Loucy (cell line): Measurements from ENCODE around the gene CAB39.

Experiments used
- H2AFZ ChIP-seq: fragments of 200-600 bp; sonication (generic); 2 replicates; pipeline ENCODE4 v1.6.0; 2016; ENCODE audit warnings: antibody characterized with exemption, mild to moderate bottlenecking, low read length, moderate library complexity
- H3F3A ChIP-seq: fragments of 200-600 bp; 2 replicates; pipeline ENCODE4 v1.6.0; 2016; ENCODE audit warnings: antibody characterized with exemption, low read depth, mild to moderate bottlenecking
- H3K27me3 ChIP-seq: fragments of 200-600 bp; sonication (generic); 2 replicates; pipeline ENCODE4 v1.6.1; 2014; ENCODE audit warnings: low read length, mild to moderate bottlenecking; ENCODE audit not compliant: insufficient read depth, poor library complexity, severe bottlenecking
- H3K36me3 ChIP-seq: fragments of 200-600 bp; sonication (generic); 2 replicates; pipeline ENCODE4 v1.6.1; 2016; ENCODE audit warnings: low read length; ENCODE audit not compliant: insufficient read depth
- H3K4me1 ChIP-seq: fragments of 200-600 bp; sonication (generic); 2 replicates; pipeline ENCODE4 v1.5.1; 2014; ENCODE audit warnings: low read length, mild to moderate bottlenecking; ENCODE audit not compliant: insufficient read depth, poor library complexity, severe bottlenecking
- H3K4me2 ChIP-seq: fragments of 200-600 bp; sonication (generic); 2 replicates; pipeline ENCODE4 v1.6.0; 2014; ENCODE audit warnings: antibody characterized with exemption, low read length, low read depth, mild to moderate bottlenecking; ENCODE audit not compliant: poor library complexity, severe bottlenecking
- H3K4me3 ChIP-seq: fragments of 200-600 bp; sonication (generic); 2 replicates; pipeline ENCODE4 v1.5.1; 2014; ENCODE audit warnings: low read length, mild to moderate bottlenecking, mixed read lengths; ENCODE audit not compliant: poor library complexity, severe bottlenecking
- H3K79me2 ChIP-seq: fragments of 200-600 bp; sonication (generic); 2 replicates; pipeline ENCODE4 v1.6.1; 2014; ENCODE audit warnings: low read length; ENCODE audit not compliant: insufficient read depth
- H3K9ac ChIP-seq: fragments of 200-600 bp; sonication (generic); 2 replicates; pipeline ENCODE4 v1.6.0; 2014; ENCODE audit warnings: mild to moderate bottlenecking, low read depth, low read length, moderate library complexity; ENCODE audit not compliant: poor library complexity, severe bottlenecking
- H3K9me2 ChIP-seq: fragments of 200-600 bp; sonication (generic); replicated peaks from 2 replicates; pipeline ENCODE4 v1.6.1; 2016; ENCODE audit warnings: low read depth, low read length, mixed read lengths
- H3K9me3 ChIP-seq: fragments of 200-600 bp; sonication (generic); 2 replicates; pipeline ENCODE4 v1.6.1; 2014; ENCODE audit warnings: mild to moderate bottlenecking, antibody characterized with exemption, low read length, low read depth; ENCODE audit not compliant: insufficient read depth
- H4K20me1 ChIP-seq: fragments of 200-600 bp; sonication (generic); 2 replicates; pipeline ENCODE4 v1.6.0; 2014; ENCODE audit warnings: antibody characterized with exemption, low read length, mild to moderate bottlenecking; ENCODE audit not compliant: insufficient read depth, poor library complexity, severe bottlenecking
- EZH2phosphoT487 ChIP-seq: fragments of 200-600 bp; IDR thresholded peaks from 2 replicates; pipeline ENCODE4 v1.6.1; 2018; ENCODE audit warnings: antibody characterized with exemption, mild to moderate bottlenecking, moderate library complexity, borderline replicate concordance
- TF ChIP-seq, protein P1 (sequence below): fragments of 200-600 bp; sonication (generic); conservative IDR thresholded peaks from 2 replicates; pipeline ENCODE4 v1.5.1; 2014; ENCODE audit warnings: mild to moderate bottlenecking, antibody characterized with exemption, low read length

Gene CAB39

DNA sequence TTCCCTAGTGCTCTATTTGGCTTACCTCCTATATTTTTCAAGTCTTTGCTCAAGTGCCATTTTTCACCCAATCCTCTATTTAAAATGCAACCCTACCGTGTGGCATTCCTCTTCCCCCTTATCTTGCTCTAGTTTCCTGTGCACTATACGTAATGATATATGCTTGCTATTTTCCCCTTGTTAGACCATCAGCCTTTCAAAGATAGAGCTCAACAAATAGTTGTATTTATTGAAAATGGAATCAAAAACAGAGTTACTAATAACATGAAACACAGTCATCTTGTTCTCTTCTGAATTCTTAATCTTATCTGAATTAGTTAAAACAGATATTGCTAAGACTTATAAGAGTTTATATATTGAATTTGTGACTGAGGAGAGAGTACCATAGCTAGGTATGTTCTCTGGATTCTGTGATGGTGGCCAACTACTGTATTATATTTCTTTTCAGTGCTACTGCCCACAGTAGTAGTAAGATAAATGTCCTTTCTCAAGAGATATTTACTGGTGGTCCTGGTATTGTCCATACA lies 55.3 kb downstream of the CAB39 start:
- H3K79me2 ChIP-seq = peaks cover 13% of the 10 kb centered on the region; the same call in 1 of the 2 replicates
- no peaks in the 10 kb centered on the region for H3K9me3 ChIP-seq
- no peak for TF ChIP-seq EZH2phosphoT487
- TF ChIP-seq, protein P1, sequence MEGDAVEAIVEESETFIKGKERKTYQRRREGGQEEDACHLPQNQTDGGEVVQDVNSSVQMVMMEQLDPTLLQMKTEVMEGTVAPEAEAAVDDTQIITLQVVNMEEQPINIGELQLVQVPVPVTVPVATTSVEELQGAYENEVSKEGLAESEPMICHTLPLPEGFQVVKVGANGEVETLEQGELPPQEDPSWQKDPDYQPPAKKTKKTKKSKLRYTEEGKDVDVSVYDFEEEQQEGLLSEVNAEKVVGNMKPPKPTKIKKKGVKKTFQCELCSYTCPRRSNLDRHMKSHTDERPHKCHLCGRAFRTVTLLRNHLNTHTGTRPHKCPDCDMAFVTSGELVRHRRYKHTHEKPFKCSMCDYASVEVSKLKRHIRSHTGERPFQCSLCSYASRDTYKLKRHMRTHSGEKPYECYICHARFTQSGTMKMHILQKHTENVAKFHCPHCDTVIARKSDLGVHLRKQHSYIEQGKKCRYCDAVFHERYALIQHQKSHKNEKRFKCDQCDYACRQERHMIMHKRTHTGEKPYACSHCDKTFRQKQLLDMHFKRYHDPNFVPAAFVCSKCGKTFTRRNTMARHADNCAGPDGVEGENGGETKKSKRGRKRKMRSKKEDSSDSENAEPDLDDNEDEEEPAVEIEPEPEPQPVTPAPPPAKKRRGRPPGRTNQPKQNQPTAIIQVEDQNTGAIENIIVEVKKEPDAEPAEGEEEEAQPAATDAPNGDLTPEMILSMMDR = no peak
- no peak overlapping the region for H3K4me2 ChIP-seq
- H2AFZ ChIP-seq = no peak overlapping the region
- H3K4me3 ChIP-seq = no peak overlapping the region
- H3K9me2 ChIP-seq = no peaks in the 10 kb centered on the region
- peaks cover 60% of the 10 kb centered on the region for H3K36me3 ChIP-seq
- no peaks in the 10 kb centered on the region for H3F3A ChIP-seq
- H3K9ac ChIP-seq = no peak overlapping the region
- H3K27me3 ChIP-seq = no peaks in the 10 kb centered on the region
- H3K4me1 ChIP-seq = peaks cover 9% of the 10 kb centered on the region
- H4K20me1 ChIP-seq = peaks cover 12% of the 10 kb centered on the region

- Histone ChIP-seq H3K9me3 (no peaks in the 10 kb centered on the region), H3K4me1 (peaks cover 9% of the 10 kb centered on the region), H3K4me3 (no peak overlapping the region), H3K9ac (no peak overlapping the region), H3K27me3 (no peaks in the 10 kb centered on the region), H3K36me3 (peaks cover 48% of the 10 kb centered on the region; the same call in 1 of the 2 replicates), H4K20me1 (peaks cover 30% of the 10 kb centered on the region), H3K79me2 (peaks cover 40% of the 10 kb centered on the region), H2AFZ (no peak overlapping the region), H3K9me2 (no peaks in the 10 kb centered on the region), H3K4me2 (no peak overlapping the region), H3F3A (no peaks in the 10 kb centered on the region)
- TF ChIP-seq, protein P1 = no peak
Measured at GRCh38 chr2:230770804-230771203, 58.2 kb downstream of the CAB39 start.

DNA sequence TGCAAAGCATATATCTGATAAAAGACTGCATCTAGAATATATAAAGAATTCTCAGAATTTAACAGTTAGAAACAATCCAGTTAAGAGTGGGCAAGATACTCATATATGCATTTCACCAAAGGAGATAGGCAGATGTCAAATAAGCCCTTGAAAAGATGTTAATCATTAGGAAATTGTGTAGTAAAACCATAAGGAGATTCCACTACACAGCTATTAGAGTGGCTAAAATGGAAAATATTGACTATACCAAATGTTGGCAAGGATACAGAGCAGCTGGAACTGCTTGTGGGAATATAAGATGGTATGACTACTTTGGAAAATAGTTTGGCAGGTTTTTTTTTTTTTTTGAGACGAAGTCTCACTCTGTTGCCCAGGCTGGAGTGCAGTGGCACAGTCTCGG lies 59.5 kb downstream of the CAB39 start:
- Histone ChIP-seq H3K4me1 (peaks cover 9% of the 10 kb centered on the region), H4K20me1 (peaks cover 30% of the 10 kb centered on the region), H2AFZ (no peak overlapping the region), H3K36me3 (peaks cover 35% of the 10 kb centered on the region; the same call in 1 of the 2 replicates), H3F3A (no peaks in the 10 kb centered on the region), H3K9me2 (no peaks in the 10 kb centered on the region), H3K27me3 (no peaks in the 10 kb centered on the region), H3K4me3 (no peak overlapping the region), H3K79me2 (peaks cover 44% of the 10 kb centered on the region), H3K9ac (no peak overlapping the region), H3K9me3 (no peaks in the 10 kb centered on the region), H3K4me2 (no peak overlapping the region)
- TF ChIP-seq, protein P1 = no peak
- no peak for TF ChIP-seq EZH2phosphoT487
